Medulla oblongata (tissue), 1 donor: Measurements from ENCODE around the gene KLHDC3.
"Not testable (repeated sequence)": the region's sequence is repeated elsewhere in the genome, so short reads cannot be mapped to it uniquely, and the experiment has no call there.

Source experiments
- DNase-seq: peaks from one replicate; pipeline ENCODE4 v3.0.0-alpha.2; 2015; ENCODE audit errors: extremely low spot score

The KLHDC3 gene

GRCh38 chr6:42988486-42989020, 25.5 kb upstream of the KLHDC3 start:
- no peak for DNase-seq

GRCh38 chr6:42989923-42990322, 24.1 kb upstream of the KLHDC3 start:
- DNase-seq, result no peak

- DNase-seq, result no peak
Measured at GRCh38 chr6:42993445-42993844, 20.6 kb upstream of the KLHDC3 start.

GRCh38 chr6:42996513-42996912, 17.5 kb upstream of the KLHDC3 start:
- DNase-seq, result no peak

GRCh38 chr6:42998205-42998604, 15.8 kb upstream of the KLHDC3 start:
- not testable (repeated sequence) for DNase-seq

- DNase-seq, result no peak
Measured at GRCh38 chr6:43001843-43002242, 12.2 kb upstream of the KLHDC3 start.

GRCh38 chr6:43005844-43006243, 8.2 kb upstream of the KLHDC3 start:
- DNase-seq, result no peak

- DNase-seq, result no peak
Measured at GRCh38 chr6:43006251-43006650, 7.8 kb upstream of the KLHDC3 start.

GRCh38 chr6:43007126-43007525, 6.9 kb upstream of the KLHDC3 start:
- DNase-seq, result no peak

GRCh38 chr6:43009124-43009523, 4.9 kb upstream of the KLHDC3 start:
- peak; percentile 26 for DNase-seq

- no peak for DNase-seq
Measured at GRCh38 chr6:43011207-43011606, 2.8 kb upstream of the KLHDC3 start.

- no peak for DNase-seq
Measured at GRCh38 chr6:43012364-43012763, 1.7 kb upstream of the KLHDC3 start.

- DNase-seq, result peak; percentile 24
Measured at GRCh38 chr6:43013097-43013842, 779 bp upstream of the KLHDC3 start.

GRCh38 chr6:43014434-43014909, 423 bp downstream of the KLHDC3 start:
- no peak for DNase-seq

- no peak for DNase-seq
Measured at GRCh38 chr6:43016176-43016942, 2.3 kb downstream of the KLHDC3 start.

- DNase-seq, result no peak
Measured at GRCh38 chr6:43016943-43017334, 2.9 kb downstream of the KLHDC3 start.

- no peak for DNase-seq
Measured at GRCh38 chr6:43019152-43019551, 5.1 kb downstream of the KLHDC3 start.

GRCh38 chr6:43020052-43020705, 6.1 kb downstream of the KLHDC3 start:
- DNase-seq, result no peak

GRCh38 chr6:43020847-43021246, 6.8 kb downstream of the KLHDC3 start:
- DNase-seq, result no peak

- DNase-seq, result peak; percentile 77
Measured at GRCh38 chr6:43021270-43022047, 7.4 kb downstream of the KLHDC3 start, which contains the start of gene RRP36. Gene RRP36 (plus strand): TSS chr6:43021623. CDS start chr6:43021655, 32 bp downstream.

GRCh38 chr6:43024436-43024835, 10.4 kb downstream of the KLHDC3 start:
- no peak for DNase-seq
